T-helper 1 cell (primary cell): ENCODE measurements around the gene C17orf78.
"Not testable (repeated sequence)": the region's sequence is repeated elsewhere in the genome, so short reads cannot be mapped to it uniquely, and the experiment has no call there.

Source experiments
- DNase-seq, 5 donors: peaks; one replicate each; pipeline ENCODE4 v3.0.0-alpha.2; 2012 to 2020

The C17orf78 gene

GRCh38 chr17:37441369-37442014 is 65.7 kb downstream of the C17orf78 start:
- DNase-seq = not testable (repeated sequence)
